Sigmoid colon (tissue), 7 donors: Measurements from ENCODE around the gene AHNAK. TPM values are rescaled to one million over a fixed set of nuclear protein-coding genes. Genes with fewer than 3 reads are reported as not detected.

Experiments
- DNase-seq: peaks from one replicate; pipeline ENCODE4 v3.0.0-alpha.2; 2019
- H3K27ac ChIP-seq, 4 donors: fragments of 200-600 bp; sonication (generic); one replicate each; pipeline ENCODE4 v1.5.1; 2016 to 2019; ENCODE audit warnings: mild to moderate bottlenecking in 1 of 4
- H3K27me3 ChIP-seq, 3 donors: fragments of 200-600 bp; sonication (generic); one replicate each; pipeline ENCODE4 v1.5.1; 2019; ENCODE audit warnings: mild to moderate bottlenecking in 1 of 3
- H3K36me3 ChIP-seq, 4 donors: fragments of 200-600 bp; sonication (generic); one replicate each; pipeline ENCODE4 v1.5.1; 2016 to 2019
- H3K4me1 ChIP-seq, 4 donors: fragments of 200-600 bp; sonication (generic); one replicate each; pipeline ENCODE4 v1.5.1; 2017 to 2019
- H3K4me3 ChIP-seq, 4 donors: fragments of 200-600 bp; sonication (generic); one replicate each; pipeline ENCODE4 v1.5.1; 2017 to 2019; ENCODE audit warnings: mild to moderate bottlenecking in 2 of 4, moderate library complexity in 1 of 4
- H3K9me3 ChIP-seq, 4 donors: fragments of 200-600 bp in 3 of 4; sonication (generic) in 3 of 4; one replicate each; pipeline versions ENCODE4 v1.5.1 to v1.6.1; 2013 to 2019
- CTCF ChIP-seq, 4 experiments: fragments of 450-650 bp in 3 of 4; fragments of 200-600 bp in 1 of 4; IDR thresholded peaks; one replicate each; pipeline ENCODE4 v1.5.1; 2016 to 2019; ENCODE audit warnings: antibody characterized with exemption in 4 of 4, mild to moderate bottlenecking in 3 of 4, moderate library complexity in 2 of 4
- EP300 ChIP-seq, 4 donors: sonication (generic); formaldehyde crosslinking; IDR thresholded peaks; one replicate each; pipeline ENCODE4 v1.6.1; 2017; ENCODE audit warnings: antibody characterized with exemption in 4 of 4
- POLR2A ChIP-seq, 2 donors: fragments of 450-650 bp; IDR thresholded peaks; one replicate each; pipeline ENCODE4 v1.6.1; 2016; ENCODE audit warnings: antibody characterized with exemption in 2 of 2, mild to moderate bottlenecking in 2 of 2, moderate library complexity in 2 of 2
- POLR2AphosphoS5 ChIP-seq, 4 donors: sonication (generic); formaldehyde crosslinking; IDR thresholded peaks; one replicate each; pipeline ENCODE4 v1.6.1; 2017; ENCODE audit warnings: antibody characterized with exemption in 4 of 4
- WGBS, 2 donors: extraction: QIAGEN DNeasy Blood & Tissue Kit; methylation state at CpG; one replicate each; pipeline ENCODE4 v1.1.7; 2013; 5-methylcytosine and 5-hydroxymethylcytosine counted together
- intact Hi-C: fragments of 100-400 bp; cut with DNase I; formaldehyde crosslinking; loops from one replicate; pipeline ENCODE4 v1.15.1; 2023
- polyA plus RNA-seq, 3 donors: library from polyadenylated mRNA; stranded (reverse); fragments of 200-250 nt; gene quantifications; one replicate each; pipeline ENCODE4 v1.2.3, GENCODE V29; 2013
- total RNA-seq, 4 donors: library from RNA; depleted of rRNA; stranded (reverse); fragments of >200 nt; gene quantifications; one replicate each; pipeline ENCODE4 v1.1.0, GENCODE V29; 2016
- donor health status: healthy with polysubstance abuse.
- donor health status: Bipolar disorder and iron deficiency.
- donor health status: healthy.

AHNAK gene
- total and polyA plus RNA-seq, 7 donors = 82.3 to 1,294 (median 751) TPM

GRCh38 chr11:62404901-62405300, 141.7 kb downstream of the AHNAK start:
- H3K36me3 ChIP-seq = no peaks in the 10 kb centered on the region
- no peak overlapping the region for H3K27ac ChIP-seq
- DNase-seq = no peak
- WGBS, 2 donors = 33 to 66% methylated on average over 5 of the region's 5 CpGs
- TF ChIP-seq EP300 (IDR thresholded peaks at IDR 0.05) (no peak), POLR2A (IDR thresholded peaks at IDR 0.05) (no peak), POLR2AphosphoS5 (IDR thresholded peaks at IDR 0.05) (no peak), CTCF (IDR thresholded peaks at IDR 0.05) (no peak)
- H3K4me1 ChIP-seq = peaks cover 0 to 40% (median 38%) of the 10 kb centered on the region in 4 donors
- no peaks in the 10 kb centered on the region for H3K9me3 ChIP-seq
- no peaks in the 10 kb centered on the region for H3K27me3 ChIP-seq
- intact Hi-C loops = no loop called here
- no peak overlapping the region for H3K4me3 ChIP-seq

- 92 to 95% methylated on average over 6 of the region's 6 CpGs for WGBS, 2 donors
- no peaks in the 10 kb centered on the region for H3K9me3 ChIP-seq
- H3K27me3 ChIP-seq = no peaks in the 10 kb centered on the region
- H3K27ac ChIP-seq = no peak overlapping the region
- no peak overlapping the region for H3K4me3 ChIP-seq
- H3K36me3 ChIP-seq = no peaks in the 10 kb centered on the region
- no peak for DNase-seq
- H3K4me1 ChIP-seq = peaks cover 0 to 44% (median 43%) of the 10 kb centered on the region in 4 donors
- intact Hi-C loops = no loop called here
- no peak for TF ChIP-seq CTCF (IDR thresholded peaks at IDR 0.05)
- no peak for TF ChIP-seq POLR2A (IDR thresholded peaks at IDR 0.05)
- TF ChIP-seq EP300 (IDR thresholded peaks at IDR 0.05) = no peak
- TF ChIP-seq POLR2AphosphoS5 (IDR thresholded peaks at IDR 0.05) = no peak
Observed at GRCh38 chr11:62404435-62404834, 142.2 kb downstream of the AHNAK start.

- TF ChIP-seq POLR2AphosphoS5 (IDR thresholded peaks at IDR 0.05) (peak in 1 of 4 donors; percentile 34), CTCF (IDR thresholded peaks at IDR 0.05) (no peak)
- Histone ChIP-seq H3K9me3 (no peaks in the 10 kb centered on the region), H3K27me3 (no peaks in the 10 kb centered on the region), H3K36me3 (no peaks in the 10 kb centered on the region), H3K27ac (peak overlapping the region; percentile 81 to 95 (median 86)), H3K4me3 (no peak overlapping the region), H3K4me1 (peaks cover 0 to 57% (median 56%) of the 10 kb centered on the region in 4 donors)
- intact Hi-C loops = loop anchor here (2.0 kb wide), 1 partner anchor 16 kb away; the partner anchor contains the start of gene SCGB1A1
- WGBS, 2 donors = 86 to 89% methylated on average over 12 of the region's 12 CpGs
- no peak for DNase-seq
Observed at GRCh38 chr11:62402960-62403730, 143.5 kb downstream of the AHNAK start.

GRCh38 chr11:62402226-62402959, 144.2 kb downstream of the AHNAK start:
- Histone ChIP-seq H3K4me1 (peaks cover 0 to 65% (median 63%) of the 10 kb centered on the region in 4 donors), H3K9me3 (no peaks in the 10 kb centered on the region), H3K27me3 (no peaks in the 10 kb centered on the region), H3K36me3 (no peaks in the 10 kb centered on the region), H3K27ac (peak overlapping the region; percentile 81 to 95 (median 86)), H3K4me3 (no peak overlapping the region)
- peak; percentile 87 for DNase-seq
- intact Hi-C loops = loop anchor here (2.0 kb wide), 1 partner anchor 16 kb away; the partner anchor contains the start of gene SCGB1A1
- TF ChIP-seq POLR2AphosphoS5 (IDR thresholded peaks at IDR 0.05) (peak in 3 of 4 donors; percentile 37 to 68 (median 55)), POLR2A (IDR thresholded peaks at IDR 0.05) (no peak)
- WGBS, 2 donors = 47 to 78% methylated on average over 15 of the region's 15 CpGs

GRCh38 chr11:62401811-62402210, 144.8 kb downstream of the AHNAK start:
- 63 to 78% methylated on average over 7 of the region's 7 CpGs for WGBS, 2 donors
- peak overlapping the region; percentile 81 to 95 (median 86) for H3K27ac ChIP-seq
- H3K27me3 ChIP-seq = no peaks in the 10 kb centered on the region
- no peaks in the 10 kb centered on the region for H3K36me3 ChIP-seq
- H3K9me3 ChIP-seq = no peaks in the 10 kb centered on the region
- TF ChIP-seq POLR2AphosphoS5 (IDR thresholded peaks at IDR 0.05) = no peak
- TF ChIP-seq EP300 (IDR thresholded peaks at IDR 0.05) = no peak
- no peak for TF ChIP-seq CTCF (IDR thresholded peaks at IDR 0.05)
- no peak for TF ChIP-seq POLR2A (IDR thresholded peaks at IDR 0.05)
- DNase-seq = no peak
- H3K4me1 ChIP-seq = peaks cover 0 to 71% (median 69%) of the 10 kb centered on the region in 4 donors
- intact Hi-C loops = loop anchor here (2.0 kb wide), 2 partner anchors 17 to 143 kb away; partner anchors contain the start of gene SCGB1A1
- H3K4me3 ChIP-seq = no peak overlapping the region
